LNCaP clone FGC (cell line): Measurements from ENCODE around the gene ZC3H6.

ENCODE experiments used
- DNase-seq: peaks from one replicate; pipeline ENCODE4 v3.0.0-alpha.2; 2011; ENCODE audit warnings: low read depth
- H3K4me3 ChIP-seq: 2 replicates; pipeline ENCODE4 v1.5.1; 2011; ENCODE audit warnings: mild to moderate bottlenecking, low read depth, low read length, control low read depth
- CTCF ChIP-seq: IDR thresholded peaks from 2 replicates; pipeline ENCODE4 v1.5.1; 2012; ENCODE audit warnings: mild to moderate bottlenecking; ENCODE audit not compliant: control insufficient read depth, insufficient read depth; ENCODE audit errors: extremely low read depth

Gene ZC3H6

DNA sequence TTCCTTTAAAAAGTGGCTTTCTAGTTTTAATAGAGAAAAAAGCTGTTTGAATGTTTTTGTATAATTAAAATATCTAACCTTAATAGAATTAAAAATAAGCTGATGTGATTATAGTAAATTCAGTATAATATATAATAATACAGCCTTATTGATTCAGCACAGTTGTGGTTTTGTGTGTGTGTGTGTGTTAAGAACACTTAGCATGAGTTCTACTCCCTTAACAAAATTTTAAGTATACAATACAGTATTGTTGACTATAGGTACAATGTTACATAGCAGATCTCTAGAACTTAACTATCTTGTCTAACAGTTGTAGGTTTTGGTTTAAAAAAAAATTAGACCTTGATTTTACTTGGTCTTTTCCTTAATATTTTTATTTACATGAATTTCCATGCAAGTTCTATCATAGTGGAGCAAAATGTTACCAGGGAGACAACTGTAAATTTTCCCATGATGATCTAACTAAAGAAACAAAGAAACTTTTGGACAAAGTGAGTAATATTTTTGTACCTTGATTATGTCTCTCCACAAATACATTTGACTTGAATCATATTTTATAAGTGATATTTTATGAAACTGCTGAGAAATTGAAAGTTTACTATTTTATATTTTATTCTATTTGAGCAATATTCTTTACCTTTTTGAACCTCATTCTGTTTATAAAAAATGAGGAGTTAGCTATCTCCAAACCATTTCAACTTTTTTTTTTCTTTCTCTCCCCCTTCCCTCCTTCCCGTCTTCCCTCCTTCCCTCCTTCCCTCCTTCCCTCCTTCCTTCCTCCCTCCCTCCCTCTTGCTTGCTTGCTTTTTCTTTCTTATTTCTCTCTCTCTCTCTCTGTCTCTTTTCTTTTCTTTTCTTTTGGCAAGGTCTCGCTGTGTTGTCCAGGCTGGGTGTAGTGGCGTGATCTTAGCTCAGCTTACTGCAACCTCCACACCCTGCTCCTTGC, 46.3 kb downstream of the ZC3H6 start:
- no peak overlapping the region for H3K4me3 ChIP-seq
- TF ChIP-seq CTCF: no peak
- DNase-seq: no peak

- no peak overlapping the region for H3K4me3 ChIP-seq
- no peak for DNase-seq
- no peak for TF ChIP-seq CTCF
These were observed 47.5 kb downstream of the ZC3H6 start for GRCh38 chr2:112322919-112323318.

GRCh38 chr2:112332123-112332696, 56.8 kb downstream of the ZC3H6 start:
- no peak for DNase-seq
- H3K4me3 ChIP-seq: no peak overlapping the region
- TF ChIP-seq CTCF: no peak

DNA sequence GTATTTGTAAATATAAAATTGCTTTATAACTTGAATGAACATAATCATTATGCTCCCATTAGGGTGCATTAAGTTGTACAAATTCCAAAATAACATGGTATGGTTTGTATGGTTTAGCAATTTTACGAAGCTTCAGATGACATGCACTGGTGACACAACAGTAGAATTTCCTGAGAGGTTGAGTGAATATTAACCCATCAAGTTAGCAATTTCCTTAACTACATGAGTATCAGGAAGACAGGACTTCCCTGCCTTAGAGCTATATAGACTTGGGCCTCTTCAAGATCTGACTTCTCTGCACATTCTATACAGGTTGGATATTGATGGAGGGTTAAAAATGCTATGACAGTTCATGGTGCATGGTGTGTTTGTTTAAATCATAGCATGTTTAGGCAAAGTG, 60.2 kb downstream of the ZC3H6 start:
- no peak for TF ChIP-seq CTCF
- DNase-seq: no peak
- no peak overlapping the region for H3K4me3 ChIP-seq

GRCh38 chr2:112339986-112340385, 64.6 kb downstream of the ZC3H6 start:
- TF ChIP-seq CTCF: no peak
- no peak overlapping the region for H3K4me3 ChIP-seq
- no peak for DNase-seq

DNA sequence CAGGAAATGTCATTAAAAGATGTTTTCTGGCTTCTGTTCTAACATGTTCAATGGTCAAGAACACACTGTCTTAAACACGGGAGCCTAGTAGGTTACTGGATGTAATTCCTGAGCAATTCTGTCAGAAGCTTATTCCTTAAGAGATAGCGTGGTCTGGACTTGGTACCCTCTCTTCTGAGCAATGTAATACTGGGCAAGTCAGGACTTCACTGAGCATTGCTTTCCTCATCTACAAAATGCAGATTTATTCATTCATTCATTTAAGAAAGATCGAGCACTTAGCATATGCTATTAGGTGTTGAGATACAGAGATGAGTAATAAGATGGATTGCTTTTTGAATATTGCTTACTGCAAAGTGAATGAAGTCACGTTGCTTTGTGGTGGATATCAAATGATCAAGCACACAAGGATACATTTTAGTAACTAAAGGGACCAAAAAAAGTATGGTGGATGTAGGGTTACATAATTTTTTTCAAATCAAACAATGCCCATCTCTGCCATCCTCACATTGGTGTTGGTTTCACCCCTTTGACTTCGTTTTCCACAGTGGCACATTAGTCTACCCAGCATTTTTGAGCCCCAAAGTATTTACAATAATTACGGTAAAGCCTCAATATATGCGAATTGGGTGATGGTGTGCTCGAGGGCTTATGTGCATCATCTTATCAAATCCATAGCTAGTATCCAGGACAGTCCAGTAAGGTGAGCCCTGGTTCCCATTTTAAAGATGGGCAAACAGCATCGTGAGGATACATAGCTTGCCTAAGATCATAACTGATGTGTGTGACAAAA, 65.3 kb downstream of the ZC3H6 start:
- TF ChIP-seq CTCF: no peak
- DNase-seq: no peak
- no peak overlapping the region for H3K4me3 ChIP-seq
